Mesenteric fat pad (tissue), 1 donor: ENCODE data around the gene G2E3. TPM values are rescaled to one million over a fixed set of nuclear protein-coding genes. Genes with fewer than 3 reads are reported as not detected.

Experiments
- DNase-seq: peaks from one replicate; pipeline ENCODE4 v3.0.0-alpha.2; 2020; ENCODE audit warnings: low spot score
- total RNA-seq: library from RNA; stranded (reverse); fragmentation: NEBNext Ultra II Directional; extraction: Animal tissue kit (Norgen Biotek cat#: 25700); gene quantifications from one replicate; pipeline ENCODE4 v1.2.1, GENCODE V29; 2021
- donor health status: DM: yes; HTN: yes; CAD: no.

Gene G2E3
- total RNA-seq, 1 donor from 2014 or later = 16.8 TPM

GRCh38 chr14:30648471-30648870 is 89.5 kb downstream of the G2E3 start:
- no peak for DNase-seq

GRCh38 chr14:30651937-30652336 is 93.0 kb downstream of the G2E3 start:
- no peak for DNase-seq

- DNase-seq = no peak
Measured at GRCh38 chr14:30655124-30655523, 96.2 kb downstream of the G2E3 start.

DNA sequence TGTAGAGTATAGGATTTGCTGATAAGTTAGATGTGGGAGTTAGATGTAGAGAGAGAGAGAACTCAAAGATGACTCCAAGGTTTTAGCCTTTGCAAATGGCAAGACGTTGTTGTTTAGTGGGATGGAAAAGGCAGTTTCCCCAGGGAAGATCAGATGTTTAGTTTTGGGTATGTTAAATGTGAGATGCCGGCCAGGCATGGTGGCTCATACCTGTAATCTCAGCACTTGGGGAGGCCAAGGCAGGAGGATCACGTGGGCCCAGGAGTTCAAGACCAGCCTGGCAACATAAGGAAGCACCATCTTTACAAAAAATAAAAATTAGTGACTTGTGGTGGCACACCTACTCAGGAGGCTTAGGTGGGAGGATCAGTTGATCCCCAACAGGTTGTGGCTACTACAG is 96.7 kb downstream of the G2E3 start:
- DNase-seq = no peak

DNA sequence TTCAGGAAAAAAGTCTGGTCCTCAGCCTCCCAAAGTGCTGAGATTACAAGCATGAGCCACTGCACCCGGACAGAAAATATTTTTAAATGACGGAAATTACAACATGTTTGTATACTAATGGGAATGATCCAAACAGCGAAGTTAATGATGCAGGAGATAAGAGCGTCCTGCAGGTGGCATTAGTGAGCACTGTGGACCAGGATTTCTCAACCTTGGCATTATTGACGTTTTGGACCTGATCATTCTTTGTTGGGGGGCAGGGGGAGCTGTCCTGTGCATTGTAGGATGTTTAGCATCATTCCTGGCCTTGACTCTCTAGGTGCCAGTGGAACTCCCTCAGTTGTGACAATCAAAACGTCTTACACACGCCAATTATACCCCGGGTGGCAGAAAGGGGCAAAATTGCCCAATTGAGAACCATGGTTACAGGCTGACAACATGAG is 97.3 kb downstream of the G2E3 start:
- DNase-seq = no peak

DNA sequence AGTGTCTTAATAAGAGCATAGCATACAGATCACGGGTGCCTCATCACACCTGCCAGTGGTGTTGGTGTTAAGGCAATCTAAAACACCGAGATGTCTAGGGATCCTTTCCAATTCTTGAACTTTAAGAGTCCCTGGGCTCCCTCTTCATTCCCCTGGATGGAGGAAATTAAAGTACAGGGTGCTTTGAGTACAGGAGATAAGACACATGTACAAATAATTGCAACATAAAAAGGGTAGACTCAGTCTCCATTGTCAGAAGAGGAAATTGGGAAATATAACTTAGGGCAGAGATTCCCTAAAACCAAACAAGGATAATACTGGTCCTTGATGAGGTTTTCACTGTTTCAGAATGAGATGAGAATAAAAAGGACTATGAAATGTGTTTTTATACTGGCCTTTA is 98.1 kb downstream of the G2E3 start:
- DNase-seq = no peak

- DNase-seq = no peak
Measured at GRCh38 chr14:30657606-30658163, 98.7 kb downstream of the G2E3 start.

GRCh38 chr14:30658645-30659044 is 99.7 kb downstream of the G2E3 start:
- no peak for DNase-seq

GRCh38 chr14:30669594-30669993 is 110.6 kb downstream of the G2E3 start:
- no peak for DNase-seq

Other genes with a start within 250 kb of the G2E3 start
- 84.7 TPM for gene SCFD1, start 63.2 kb downstream of the G2E3 start, total RNA-seq